Stimulated activated naive CD4-positive, alpha-beta T cell treated with Interleukin-2 at 50 U/mL for 16 hours (primary cell): Measurements from ENCODE around the gene ZNF823.

ENCODE experiments used
- DNase-seq: peaks from one replicate; lab custom pipeline; 2025; lab: John Stamatoyannopoulos, UW

Gene ZNF823

DNA sequence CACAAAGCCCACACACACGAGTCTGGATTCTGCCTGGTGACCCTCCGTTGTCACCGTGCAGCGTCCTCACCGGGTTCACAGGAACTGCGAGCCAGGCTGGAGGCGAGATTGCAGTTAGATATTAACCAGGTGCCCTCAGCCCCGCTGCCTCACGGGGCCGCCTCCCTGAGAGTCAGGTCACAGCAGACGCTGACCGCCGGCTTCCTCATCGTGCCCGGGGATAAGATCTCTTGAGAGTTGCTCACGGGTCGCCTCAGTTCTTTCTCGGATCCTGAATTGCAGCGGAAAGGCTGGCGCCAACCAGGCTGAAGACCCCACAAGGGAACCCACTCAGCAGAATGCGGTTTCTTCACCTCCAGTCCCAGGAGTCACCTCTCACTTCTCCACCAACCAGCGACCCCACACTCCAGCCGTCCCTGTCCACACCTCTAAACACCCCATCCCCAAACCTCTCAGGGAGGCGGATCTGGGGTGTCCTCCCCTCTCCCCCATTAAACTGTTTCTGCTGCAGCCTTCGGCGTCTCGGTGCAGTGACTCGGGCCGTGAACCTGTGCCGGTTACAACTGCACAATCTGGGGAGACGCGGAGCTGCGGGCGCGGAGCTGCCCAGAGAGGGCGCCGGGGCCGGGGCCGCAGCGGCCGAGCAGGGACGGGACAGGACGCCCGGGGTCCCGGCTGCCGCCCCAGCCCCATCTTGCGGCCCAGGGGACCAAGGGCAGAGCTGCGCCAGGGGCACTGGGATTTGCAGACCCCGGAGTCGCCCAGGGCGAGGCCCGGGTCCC is 591 bp downstream of the ZNF823 start:
- DNase-seq = peak; percentile 15

DNA sequence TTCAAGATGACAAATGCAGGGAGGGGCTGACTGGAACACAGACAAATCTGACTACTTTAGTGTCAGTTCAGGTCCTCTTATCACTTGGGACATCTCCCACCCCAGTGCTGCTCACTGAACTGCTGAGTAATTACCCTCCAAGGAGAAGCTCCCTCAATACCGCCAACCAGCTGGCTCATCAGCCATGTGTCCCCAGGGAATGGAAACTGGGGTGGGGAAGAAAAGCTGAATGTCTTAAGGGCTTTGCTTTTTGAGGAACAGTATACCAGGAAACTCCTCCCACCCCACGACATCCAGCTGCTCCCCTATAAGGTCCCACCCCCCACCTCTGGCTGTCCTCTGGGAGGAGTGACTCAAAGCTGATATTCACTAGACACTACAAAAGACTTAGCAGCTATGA is 2.0 kb downstream of the ZNF823 start:
- no peak for DNase-seq

DNA sequence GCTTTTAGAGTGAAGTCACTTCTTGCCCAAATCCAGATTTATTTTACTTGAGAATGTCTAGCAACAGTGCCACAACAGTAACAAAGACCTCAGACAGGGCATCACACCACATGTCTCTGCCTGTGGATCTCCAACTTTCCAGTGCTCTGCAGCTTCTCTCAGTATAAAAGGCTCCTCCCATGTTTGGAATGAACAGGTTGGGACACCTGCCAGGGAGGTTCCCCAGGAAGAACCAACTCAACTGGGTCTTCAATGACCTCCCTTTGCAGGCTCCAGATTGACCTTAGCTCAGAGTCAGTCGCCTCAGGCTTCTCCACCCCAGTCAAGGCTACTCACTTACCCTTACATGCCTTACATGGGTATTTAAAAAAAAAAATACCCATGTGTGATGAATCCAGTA is 3.4 kb downstream of the ZNF823 start:
- DNase-seq = no peak

DNA sequence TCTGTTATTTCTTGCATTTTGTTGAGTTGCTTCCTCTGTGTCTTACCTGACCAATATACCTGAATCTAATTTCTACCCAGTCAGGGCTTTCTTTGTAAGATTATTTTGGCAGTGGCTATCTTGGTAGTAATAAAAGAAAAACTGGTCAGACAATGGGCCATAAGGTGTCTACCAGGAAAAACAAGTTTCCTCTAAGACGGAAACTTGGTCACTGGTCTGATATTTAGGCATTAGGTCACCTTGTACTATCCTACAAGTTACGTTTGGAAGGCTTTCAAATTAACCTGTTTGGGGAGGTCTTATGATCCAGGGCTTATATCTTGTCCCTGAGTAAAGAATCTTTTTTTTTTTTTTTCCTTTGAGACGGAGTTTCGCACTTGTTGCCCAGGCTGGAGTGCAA is 9.2 kb downstream of the ZNF823 start:
- DNase-seq = no peak

DNA sequence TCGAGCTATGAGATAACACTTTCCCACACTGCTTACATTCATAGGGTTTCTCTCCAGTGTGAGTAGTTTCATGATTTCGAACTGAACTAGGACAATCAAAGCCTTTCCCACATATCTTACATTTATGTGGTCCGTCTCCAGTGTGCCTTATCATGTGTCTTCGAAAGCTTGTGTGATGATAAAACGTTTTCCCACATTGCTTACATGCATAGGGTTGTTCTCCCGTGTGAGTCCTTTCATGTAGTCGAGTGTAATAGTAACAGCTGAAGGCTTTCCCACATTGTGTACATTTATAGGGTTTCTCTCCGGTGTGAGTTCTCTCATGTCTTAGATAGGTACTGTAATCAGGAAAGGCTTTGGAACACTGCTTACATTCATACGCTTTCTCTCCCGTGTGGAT is 16.3 kb downstream of the ZNF823 start:
- DNase-seq = no peak

DNA sequence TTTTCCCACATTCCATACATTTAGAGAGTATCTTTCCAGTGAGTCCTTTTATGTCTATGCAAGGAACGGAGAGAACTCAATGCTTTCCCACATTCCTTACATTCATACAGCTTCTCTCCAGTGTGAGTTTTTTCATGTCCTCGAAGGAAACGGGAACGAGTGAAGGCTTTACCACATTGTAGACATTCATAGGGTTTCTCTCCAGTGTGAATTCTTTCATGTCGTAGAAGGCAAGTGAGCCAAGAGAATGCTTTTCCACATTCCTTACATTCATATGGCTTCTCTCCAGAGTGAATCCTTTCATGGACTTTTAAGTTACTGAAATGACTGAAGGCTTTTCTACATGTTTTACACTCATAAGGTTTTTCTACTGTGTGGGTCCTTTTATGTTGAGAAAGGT is 17.1 kb downstream of the ZNF823 start:
- DNase-seq = no peak

DNA sequence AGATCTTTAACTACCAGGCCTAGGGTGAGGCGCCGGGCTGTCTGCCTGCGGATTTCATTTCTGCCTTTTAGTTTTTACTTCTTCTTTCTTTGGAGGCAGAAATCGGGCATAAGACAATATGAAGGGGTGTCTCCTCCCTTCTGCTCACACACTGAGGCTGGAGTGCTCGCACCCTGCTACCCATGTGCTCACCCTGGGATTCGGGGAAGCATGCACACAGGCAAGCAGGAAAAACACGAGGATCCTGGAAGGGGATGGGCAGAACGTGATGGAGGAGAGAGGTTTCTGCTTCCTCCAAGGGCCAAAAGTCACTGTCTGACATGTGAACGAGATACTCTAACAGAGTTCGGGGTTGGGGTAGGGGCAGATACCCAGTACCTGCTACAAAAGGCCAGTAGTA is 28.4 kb downstream of the ZNF823 start:
- no peak for DNase-seq

DNA sequence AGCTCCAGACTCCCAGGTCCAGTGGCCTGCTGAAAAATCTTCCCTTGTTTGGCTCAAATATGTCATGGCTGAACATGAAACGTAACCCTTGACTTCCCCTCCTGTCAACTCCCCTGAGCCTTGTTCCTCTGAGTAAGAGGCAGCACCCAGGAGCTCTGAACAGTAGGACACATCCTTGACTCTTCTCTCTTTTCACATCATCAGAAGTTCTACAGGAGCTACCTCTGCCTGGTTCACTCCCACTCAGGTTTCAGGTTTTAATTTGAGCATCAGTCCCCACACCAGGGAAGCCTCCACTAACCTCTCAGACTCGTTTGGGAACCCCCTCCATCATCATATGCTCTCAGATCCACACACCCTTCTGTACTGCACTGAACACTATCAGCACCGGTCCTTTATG is 30.3 kb downstream of the ZNF823 start:
- DNase-seq = no peak

DNA sequence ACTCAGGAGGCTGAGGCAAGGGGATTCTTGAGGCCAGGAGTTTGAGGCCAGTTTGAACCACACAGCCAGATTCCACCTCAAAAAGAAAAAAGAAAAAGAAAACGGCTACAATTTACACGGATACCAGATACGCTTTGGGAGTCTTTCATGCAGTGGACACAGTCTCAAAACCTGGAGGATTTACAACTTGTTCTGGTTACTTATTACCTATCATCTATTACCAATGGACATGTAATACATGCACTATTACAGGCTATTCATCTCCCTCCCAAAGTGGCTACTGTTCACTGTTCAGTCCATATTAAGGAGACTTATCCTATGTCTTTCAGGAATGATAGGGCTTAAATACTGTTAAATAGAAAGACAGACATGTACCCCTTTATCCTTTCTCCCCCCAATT is 33.3 kb downstream of the ZNF823 start:
- DNase-seq = no peak

DNA sequence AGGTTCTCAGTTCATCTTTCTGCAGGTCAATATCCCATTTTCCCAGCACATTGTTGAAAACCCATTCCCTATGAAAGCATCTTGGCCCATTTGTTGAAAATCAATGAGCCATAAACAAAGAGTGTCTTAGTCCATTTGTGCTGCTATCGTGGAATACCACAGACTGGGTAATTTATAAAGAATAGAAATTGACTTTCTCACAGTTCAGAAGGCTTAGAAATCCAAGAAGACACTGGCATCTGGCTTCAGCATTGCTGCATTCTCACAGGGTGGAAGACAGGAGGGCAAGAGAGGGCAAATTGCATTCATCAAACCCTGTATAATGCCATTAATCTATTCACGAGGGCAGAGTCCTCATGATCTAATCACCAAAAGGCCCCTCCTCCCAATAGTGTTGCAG is 34.1 kb downstream of the ZNF823 start:
- DNase-seq = no peak

DNA sequence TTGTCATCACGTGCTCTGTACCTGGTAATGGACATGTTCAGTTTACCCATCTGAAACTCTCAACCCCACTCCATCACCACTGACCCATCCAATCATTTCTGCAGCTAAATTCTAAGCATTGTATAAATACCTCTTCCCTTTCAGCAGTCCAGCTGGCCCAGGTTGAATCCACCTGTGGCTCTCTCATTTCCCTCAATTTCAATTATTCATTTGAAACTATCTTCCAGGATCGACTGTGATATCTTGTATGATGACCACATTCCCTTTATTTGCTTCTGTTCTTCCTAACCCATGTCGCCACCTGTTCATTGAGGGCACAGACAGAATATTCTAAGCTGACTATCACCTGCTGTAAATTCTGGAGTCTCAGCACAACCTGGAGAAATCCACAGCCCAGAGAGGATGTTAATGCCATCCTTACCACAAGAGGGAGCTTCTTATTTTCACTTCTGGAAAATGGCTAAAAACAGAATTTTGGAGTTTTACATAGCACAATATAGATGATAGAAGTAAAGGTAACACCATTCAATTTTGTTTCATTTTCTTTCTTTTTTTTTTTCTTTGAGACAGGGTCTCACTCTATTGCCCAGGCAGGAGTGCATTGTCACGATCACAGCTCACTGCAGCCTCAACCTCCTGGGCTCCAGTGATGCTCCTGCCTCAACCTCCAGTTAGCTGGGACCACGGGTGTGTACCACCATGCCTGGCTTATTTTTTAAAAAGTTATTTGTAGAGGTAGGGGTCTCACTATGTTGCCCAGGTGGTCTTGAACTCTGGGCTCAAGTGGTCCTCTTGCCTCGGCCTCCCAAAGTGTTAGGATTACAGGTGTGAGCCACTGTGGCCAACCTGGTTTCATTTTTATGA is 38.6 kb downstream of the ZNF823 start:
- no peak for DNase-seq

DNA sequence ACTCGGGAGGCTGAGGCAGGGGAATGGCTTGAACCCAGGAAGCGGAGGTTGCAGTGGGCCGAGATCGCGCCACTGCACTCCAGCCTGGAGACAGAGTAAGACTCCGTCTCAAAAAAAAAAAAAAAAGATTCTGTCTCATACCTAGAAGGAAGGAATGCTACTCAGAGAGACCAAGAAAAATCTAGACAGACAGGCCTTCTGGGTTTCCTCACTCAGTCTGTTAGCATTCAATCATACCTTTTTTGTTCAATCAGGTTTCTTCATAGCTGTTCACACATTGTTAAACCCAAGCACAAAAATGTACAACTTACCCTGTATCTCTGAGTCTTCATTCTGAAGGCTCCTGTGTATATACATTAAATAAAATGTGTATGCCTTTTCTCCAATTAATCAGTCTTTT is 40.5 kb downstream of the ZNF823 start:
- DNase-seq = no peak

DNA sequence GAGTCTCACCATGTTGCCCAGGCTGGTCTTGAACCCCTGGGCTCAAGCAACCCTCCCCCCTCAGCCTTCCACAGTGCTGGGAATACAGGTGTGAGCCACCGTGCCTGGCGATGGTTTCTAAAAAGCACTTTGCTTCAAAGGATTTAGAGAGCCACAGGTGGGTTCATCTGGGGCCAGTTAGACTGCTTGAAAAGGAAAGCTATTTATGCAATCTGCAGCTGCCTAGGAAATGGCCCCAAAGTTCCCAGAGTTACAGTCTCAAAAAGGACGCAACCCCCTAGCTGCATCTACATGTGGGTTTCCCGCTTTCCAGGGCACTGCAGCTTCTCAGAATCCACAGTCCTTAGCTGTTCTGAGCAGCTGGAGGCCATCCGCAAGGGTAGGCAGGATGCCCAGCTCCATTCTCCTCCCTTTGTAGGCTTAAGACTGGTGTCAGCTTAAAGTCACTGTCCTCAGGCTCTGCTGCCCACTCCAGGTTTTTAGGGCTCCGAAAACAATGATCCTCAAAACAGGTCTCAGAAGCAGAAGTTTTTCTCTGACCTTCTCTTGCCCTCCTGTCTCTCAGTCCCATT is 41.4 kb downstream of the ZNF823 start:
- DNase-seq = no peak

DNA sequence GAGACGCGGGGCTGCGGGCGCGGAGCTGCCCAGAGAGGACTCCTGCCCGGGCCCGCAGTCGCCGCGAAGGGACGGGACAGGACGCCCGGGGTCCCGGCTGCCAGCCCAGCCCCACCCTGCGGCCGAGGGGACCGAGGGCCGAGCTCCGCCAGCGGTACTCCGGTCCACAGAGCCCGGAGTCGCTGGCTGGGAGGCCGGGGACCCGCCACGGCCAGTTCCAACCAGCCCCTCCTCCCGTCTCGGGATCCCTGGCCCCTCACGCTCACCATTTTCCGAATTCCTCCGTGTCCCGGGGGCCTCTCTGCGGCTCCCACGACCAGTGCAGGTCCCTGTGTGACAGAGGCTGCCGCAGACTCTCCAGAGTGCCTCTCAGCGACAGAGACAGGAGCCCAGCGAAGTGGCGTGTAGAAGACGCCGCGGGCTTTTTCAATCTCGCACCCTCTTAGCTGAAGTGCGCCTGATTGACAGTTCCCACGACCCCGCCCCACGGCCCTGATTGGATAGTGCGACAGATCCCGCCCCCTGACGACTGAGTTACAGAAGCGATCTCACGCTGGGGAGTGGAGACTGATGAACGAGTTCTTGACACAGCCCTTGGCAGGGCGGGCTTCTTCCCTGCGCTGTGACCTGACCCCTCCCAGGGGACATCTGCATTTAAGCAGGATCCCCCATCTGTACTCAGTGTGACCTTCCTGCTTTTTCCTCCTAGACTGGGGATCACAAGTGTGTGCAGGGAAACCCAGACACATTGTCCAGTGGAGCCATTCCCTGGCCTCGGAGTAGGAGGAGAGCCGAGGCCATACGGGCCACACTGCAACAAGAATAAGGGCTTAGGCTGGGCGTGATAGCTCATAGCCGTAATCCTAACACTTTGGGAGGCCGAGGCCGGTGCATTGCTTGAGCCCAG is 44.0 kb downstream of the ZNF823 start:
- DNase-seq = peak; percentile 72

DNA sequence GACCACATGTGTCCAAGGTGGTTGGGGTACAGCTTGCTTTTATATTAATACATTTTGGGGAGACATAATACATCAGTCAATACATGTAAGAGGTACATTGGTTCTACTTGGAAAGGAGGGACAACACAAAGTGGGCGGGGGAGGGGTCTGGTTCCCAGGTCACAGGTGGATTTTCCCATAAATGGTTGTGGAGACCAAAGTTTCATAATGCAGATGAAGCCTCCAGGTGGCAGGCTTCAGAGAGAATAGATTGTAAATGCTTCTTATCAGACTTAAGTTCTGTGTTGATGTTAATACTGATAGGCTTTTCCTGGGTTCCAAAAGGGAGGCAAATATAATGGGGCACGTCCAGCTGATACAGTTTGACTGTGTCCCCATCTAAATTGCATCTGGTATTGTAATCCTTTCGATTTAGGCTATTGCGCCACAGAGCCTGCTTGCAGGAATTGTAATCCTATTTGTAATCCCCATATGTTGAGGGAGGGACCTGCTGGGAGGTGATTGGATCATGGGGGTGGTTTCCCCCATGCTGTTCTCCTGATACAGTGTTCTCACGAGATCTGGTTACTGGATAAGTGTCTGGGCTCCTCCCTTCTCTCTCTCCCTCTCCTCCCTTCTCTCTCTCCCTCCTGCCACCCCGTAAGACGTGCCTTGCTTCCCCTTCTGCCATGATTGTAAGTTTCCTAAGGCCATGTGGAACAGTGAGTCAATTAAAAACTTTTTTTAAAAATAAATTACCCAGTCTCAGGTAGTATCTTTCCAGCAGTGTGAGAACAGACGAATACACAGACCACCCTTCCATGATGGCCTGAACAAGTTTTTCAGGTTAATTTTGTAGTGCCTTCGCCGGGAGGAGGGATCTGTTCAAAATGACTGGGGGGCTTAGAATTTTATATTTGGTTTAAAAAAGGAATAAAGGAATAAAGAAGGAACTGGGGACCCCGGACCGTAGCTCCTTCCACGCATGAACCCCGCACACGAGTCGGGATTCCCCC is 44.9 kb downstream of the ZNF823 start:
- no peak for DNase-seq

DNA sequence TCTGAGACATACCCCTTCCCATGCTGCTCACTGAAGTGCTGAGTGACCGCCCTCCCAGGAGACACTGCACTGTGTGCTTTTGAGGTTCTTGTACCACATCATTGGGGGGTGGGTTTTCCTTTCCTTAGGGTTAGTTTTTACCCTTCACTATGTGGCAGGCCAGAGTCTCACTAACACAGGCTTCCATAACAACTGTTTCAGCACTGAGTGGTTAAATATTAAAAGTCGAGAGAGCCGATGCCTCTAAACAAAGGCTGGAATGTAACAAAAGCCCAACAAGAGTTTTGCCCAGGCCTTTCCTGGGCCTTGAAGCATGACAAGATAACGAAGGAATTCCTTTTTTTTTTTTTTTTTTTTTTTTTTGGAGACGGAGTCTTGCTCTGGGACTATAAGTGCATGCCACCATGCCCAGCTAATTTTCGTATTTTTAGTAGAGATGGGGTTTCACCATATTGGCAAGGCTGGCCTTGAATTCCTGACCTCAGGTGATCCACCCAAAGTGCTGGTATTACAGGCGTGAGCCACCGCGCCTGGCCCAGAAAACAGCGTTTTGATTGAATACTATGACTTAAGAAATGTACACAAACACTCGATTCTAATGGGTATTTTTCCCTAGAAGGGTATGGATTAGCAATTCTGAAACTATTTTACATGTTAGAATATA is 46.5 kb downstream of the ZNF823 start:
- no peak for DNase-seq

DNA sequence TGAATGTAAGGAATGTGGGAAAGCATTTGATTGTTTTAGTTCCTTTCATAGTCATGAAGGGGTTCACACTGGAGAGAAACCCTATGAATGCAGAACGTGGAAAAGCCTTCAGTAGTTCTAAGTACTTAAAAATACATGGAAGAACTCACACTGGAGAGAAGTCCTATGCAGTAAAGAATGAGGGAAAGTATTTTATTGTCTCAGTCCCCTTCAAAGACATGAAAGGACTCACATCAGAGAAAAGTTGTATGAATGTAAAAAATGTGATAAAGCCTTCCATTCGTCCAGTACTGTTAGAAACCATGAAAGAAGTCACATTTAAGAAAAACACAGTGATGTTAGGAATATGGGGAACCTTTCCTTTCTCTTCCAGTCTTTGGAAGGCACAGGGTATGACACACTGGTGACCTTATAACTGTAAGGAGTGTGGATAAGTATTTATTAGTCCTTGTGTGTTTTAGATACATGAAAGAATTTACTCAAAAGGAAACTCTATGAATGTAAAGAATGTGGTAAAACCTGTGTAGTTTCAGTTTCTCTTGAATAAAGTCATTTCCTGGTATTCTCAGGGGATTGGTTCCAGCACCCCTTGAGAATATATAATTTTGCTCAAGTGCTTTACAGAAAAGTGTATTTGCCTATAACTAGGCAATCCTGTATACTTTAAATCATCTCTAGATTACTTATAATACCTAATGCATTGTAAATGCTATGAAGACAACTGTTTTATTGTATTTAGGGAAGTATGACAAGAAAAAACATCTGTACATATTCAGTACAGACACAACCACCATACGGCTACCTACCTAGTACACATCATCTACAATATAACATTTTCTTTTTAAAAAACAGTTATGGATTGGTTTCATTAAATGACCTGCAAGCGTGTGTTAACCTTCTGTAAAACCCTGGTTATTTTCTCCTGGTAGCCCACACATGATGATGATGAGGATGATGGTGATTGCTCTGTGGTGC is 52.8 kb downstream of the ZNF823 start:
- no peak for DNase-seq

DNA sequence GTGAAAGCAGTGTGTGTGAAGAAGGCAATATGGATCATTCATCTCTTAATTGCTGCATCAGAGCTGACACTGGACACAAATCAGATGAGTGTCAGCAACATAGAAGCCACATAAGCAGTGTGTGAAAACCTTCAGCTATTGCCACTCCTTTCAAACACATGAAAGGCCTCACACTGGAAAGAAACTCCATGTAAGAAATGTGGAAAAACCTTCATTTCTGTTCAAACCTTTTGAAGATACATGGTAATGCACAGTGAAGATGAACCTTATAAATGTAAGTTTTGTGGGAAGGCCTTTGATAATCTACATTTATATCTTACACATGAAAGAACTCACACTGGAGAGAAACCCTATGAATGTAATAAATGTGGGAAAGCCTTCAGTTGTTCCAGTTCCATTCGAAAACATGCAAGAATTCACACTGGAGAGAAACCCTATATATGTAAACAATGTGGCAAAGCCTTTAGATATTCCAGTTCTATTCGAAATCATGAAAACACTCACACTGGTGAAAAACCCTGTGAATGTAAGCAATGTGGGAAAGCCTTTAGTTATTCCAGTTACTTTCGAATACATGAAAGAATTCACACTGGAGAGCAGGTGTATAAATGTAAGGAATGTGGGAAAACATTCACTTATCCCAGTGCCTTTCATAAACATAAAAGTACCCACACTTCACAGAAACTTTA is 53.6 kb downstream of the ZNF823 start:
- no peak for DNase-seq
